SIG-M5 treated with dmso at 0.1 percent for 504 hours (cell line): Measurements from ENCODE around the gene TXNDC5.

Experiments used
- DNase-seq: peaks from one replicate; lab custom pipeline; 2025; ENCODE audit not compliant: unreplicated experiment; lab: John Stamatoyannopoulos, UW

Gene TXNDC5

DNA sequence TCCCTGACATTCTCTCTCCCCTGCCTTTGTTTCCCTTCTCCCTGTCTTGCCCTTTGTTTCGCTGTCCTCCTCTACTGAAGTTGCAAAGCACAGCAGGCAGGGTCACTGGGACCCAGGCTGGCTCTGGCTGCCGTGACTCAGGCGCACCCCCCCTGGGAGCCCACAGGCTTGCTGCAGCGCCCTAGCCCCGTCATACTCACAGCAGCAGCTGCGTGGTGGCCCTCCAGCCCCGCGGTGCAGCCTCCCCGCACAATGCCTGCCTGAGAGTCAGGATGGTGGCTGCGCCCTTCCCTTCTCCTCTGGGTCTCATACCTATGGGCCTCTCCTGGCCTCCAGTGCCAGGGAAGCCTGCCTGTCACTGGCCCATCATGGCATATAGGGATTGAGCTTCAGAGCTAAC lies 41.7 kb downstream of the TXNDC5 start:
- no peak for DNase-seq

DNA sequence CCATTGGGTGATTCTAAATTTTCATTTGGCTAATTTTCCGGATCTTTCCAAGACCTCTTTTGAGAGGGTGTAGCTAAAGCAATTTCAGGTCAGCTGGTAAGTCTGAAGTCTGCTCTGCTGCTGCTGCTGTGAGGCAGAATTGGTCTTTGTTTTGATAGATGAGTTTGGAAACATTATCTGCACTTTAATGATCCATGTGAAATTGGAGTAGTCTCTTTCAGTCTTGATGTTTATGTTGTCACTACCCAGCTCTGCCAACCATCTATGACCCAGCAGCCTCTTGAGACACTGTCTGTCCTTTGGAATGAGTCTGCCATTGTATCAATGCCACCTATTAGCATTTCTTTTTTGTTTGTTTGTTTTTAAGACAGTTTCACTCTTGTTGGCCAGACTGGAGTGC lies 44.1 kb downstream of the TXNDC5 start:
- DNase-seq = no peak

DNA sequence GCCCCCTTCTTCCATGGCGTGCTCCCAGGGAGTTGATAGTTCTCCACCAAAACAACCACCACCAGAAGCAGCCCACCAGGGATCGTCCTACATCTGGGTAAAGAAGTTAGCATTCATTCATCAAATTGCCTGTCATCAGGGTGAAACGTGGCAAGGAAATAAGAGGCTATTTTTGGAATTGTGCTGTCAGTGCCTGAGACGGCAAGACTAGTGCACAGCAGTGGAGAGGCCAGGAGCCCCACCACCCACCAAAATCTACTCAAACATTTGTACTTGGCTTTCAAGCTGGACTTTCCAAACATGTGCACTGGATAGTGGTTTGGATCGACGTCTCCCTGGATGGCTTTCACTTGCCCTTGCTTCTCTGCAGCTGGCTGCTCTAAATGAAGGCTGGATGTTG lies 44.8 kb downstream of the TXNDC5 start:
- no peak for DNase-seq

DNA sequence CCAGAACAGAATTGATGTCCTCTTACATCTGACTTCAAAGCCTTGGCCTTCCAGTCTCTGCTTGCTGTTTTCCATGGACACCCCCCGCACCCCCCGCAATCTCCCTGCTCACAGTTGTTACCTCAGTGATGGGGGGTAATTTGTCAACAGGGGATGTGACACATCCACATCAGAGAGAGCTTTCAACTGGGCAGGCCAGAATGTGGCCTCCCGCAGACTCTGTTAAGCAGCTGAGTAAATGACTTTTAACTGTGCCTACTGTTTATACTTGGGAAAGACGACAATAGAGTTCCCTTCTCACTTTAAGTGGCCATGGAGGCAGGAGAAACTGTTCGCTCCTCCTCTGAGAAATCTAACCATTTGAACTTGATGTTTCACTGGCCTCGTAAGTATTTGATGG lies 51.0 kb downstream of the TXNDC5 start:
- no peak for DNase-seq

DNA sequence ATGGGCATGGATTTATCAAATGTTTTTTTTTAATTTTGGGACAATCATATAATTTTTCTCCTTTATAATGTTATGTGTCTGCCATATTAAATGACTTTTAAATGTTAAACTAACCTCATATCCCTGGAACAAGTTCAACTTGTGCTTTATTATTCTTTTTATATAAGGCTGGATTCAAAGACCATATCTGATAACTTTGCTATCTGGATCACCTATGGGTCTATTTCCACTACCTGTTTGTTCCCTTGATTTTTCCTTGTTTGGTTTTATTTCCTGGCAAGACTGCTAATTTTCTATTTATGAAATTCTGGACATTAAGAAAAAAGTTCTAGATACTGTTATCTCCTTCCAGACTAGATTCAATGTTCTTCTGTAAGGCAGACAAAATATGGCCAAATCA lies 58.8 kb downstream of the TXNDC5 start:
- no peak for DNase-seq

DNA sequence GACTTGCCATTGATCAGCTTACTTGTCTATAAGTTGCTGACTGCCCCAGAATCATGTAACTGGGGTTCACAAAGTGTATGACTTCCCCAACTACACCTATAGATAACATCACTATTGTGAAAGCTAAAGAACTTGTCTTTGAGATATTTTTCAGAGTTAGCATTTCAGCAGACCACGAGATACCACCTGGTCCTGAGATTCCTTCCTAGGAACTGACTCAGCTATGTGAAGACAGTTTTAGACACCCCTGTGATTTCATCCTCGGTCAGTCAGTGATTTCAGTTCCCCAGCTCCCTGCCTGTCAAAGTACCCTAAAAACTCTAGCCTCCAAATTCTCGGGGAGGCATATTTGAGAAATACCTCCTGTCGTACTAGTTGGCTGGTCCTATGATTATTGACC lies 62.4 kb downstream of the TXNDC5 start:
- DNase-seq = no peak

DNA sequence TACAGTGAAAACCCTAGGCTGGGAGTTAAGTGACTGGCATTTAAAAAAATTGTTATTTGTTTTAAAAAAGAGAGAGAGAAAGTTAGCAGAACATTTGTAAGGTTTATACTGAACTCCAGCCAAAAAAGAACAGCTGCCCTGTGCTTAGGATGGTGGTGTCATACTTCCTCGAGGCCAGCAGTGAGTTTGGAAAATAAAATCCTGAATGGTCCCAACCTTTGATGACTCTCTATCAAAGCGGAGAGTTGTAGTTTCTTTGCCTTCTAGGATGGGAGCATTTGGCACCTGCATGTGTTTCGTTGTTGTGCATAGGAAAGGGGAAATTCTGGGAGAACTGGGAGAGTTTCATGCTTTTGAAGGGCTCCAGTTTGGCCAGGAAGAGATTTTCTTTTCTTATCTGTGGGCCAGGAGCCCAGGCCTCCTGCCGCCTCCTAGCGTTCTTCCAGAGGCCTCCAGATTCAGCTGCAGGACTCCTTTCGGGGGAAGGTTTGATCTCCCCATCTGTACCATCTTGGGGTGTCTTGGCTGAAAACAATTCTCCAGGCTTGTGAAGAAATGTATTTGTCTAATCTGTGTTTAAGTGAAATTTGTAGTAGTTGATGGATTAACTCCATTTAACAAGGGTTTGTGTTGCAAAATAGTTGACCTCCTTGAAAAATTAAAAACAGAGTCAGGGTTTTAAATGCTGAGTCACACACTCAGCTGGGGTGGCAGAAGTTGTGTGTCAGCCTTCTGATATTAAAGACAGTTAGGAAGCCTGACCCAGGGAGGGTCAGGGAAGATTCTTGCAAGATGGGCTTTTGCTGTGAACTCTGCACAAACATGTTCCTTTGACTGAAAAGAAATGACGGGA lies 63.4 kb downstream of the TXNDC5 start:
- DNase-seq = no peak

DNA sequence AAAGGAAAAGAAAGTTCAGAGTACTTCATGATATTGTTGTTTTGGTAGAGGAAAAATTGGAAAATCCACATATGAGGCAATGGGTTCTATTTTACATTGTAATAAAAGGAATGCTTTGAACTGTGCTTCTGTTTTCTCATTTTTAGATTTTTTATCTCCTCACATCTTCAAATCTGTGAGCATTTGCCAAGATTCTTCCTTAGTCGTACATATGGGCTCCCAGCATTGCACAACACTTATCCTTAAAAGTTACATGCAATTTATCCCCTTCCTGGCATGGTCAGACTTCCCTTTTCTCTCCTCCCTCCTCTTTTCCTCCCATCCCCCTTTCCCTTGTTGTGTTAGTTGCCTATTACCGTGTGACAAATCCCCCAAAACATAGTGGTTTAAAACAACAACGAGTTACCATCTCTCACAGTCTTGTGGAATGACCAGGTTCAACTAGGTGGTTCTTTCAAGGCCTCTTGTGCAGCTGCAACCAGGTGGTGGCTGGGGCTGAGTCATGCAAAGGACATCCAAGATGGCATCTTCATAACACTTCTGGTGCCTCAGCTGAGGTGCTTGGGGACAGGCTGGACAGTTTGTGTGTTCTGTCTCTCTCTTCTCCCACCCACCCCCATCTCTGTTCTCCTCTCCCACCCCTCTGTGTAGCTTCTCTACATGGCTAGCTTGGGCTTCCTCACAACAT lies 68.7 kb downstream of the TXNDC5 start:
- DNase-seq = no peak

DNA sequence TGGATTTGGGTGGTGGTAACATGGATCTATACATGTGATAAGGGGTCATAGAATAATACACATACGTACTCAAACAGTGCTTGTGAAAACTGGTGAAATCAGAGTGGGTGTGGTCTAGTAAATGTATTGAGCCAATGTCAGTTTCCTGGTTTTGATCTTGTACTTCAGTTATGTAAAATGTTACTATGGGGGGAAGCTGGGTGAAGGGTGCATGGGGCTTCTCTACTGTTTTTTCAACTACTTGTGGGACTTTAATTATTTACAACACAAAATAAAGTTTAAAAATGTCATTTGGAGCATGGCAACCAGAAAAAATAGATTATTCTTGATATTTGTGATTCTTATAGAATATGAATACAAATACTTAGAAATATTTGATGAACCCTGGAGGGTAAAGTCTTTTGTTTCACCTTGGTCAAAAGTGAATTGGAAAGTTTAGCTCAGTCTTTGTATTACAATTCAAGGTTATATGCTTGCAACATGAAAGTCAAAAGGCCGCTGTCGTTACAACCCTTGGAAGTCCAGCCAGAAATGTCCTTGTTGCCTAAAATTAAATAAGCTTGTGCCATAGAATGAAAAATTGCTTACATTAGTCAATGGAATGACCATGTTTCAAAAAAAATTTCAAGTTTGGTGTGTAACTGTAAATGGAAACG lies 74.1 kb downstream of the TXNDC5 start:
- no peak for DNase-seq

DNA sequence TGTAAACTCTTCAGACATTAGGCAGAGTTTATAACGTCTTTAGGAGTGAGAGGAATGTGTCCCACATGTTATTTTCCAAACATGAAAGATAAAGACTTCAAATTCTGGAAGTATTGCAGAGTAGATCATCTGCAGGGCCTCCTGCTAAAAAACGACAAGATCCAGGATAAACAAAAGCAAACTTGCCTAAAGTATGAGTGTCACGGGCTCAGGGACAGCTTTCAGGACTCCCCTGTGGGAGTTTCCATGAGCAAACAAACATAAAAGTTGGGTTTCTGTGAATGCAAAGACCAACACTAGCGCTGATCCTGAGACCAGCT lies 76.9 kb downstream of the TXNDC5 start:
- no peak for DNase-seq

DNA sequence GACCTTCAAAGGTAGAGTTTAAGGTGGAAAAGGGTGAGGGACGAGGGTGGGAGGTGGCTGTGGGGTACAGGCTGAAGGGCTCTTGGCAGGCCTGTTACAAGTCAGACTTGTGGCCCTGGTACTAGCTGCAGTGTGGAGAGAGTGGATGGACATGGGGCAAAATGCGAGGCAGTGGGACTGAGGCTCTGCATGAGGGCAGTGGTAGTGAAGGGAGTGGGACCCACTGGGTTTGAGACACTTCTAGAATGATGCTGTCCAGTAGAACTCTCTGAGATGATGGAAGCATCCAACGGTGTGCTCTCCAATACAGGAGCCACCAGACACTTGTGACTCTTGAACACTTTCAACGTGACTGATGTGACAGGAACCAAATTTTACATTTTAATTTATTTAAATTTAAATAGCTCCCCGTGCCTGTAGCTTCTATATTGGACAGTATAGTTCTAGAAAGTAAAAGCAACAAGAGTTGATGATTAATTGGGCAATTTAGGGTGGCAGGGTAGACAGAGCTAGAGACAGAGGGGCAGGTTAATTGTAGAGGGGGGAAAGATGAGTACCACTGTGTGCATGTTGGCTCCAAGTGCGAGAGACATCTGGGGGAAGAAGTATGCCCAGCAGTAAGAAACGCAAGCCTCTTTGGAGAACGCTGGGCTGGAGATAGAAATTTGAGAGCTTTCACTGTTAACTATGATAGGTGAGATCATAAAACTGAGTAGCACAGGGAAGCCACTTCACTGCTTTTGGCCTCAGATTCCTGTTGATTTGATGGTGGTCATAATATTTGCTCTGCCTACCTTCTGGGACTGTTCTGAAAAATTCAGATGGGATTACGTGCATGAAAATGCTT lies 77.5 kb downstream of the TXNDC5 start:
- DNase-seq = no peak
